Caco-2 (cell line): Measurements from ENCODE around the gene CHCHD6. TPM values are rescaled to one million over a fixed set of nuclear protein-coding genes. Genes with fewer than 3 reads are reported as not detected.

Experiments used
- BruUV-seq: library from RNA; stranded (reverse); fragments of 400-500 nt; replicated peaks from 2 replicates; lab custom pipeline; 2021; lab: Mats Ljungman, UMichigan
- CTCF ChIA-PET: fragments of 300-600 bp; sonication (Branson Sonifier 250); formaldehyde crosslinking; loops from one replicate; lab custom pipeline; 2022; ENCODE audit warnings: antibody characterized with exemption; lab: Charles Lee
- POLR2A ChIA-PET: fragments of 300-600 bp; sonication (Branson Sonifier 250); formaldehyde crosslinking; loops from one replicate; lab custom pipeline; 2022; ENCODE audit warnings: antibody characterized with exemption; lab: Charles Lee
- DNase-seq, 2 experiments: peaks; one replicate each; pipeline versions ENCODE4 v3.0.0 to v3.0.0-alpha.2; 2020 to 2022
- H3K27me3 ChIP-seq: replicated peaks from 2 replicates; pipeline ENCODE4 v1.6.0; 2011; ENCODE audit warnings: low read length; ENCODE audit not compliant: control insufficient read depth, insufficient read depth
- H3K36me3 ChIP-seq: 2 replicates; pipeline ENCODE4 v1.5.1; 2011; ENCODE audit warnings: low read length; ENCODE audit not compliant: control insufficient read depth, insufficient read depth
- H3K4me1 ChIP-seq: fragments of 250-450 bp; sonication (Bioruptor Pico); 2 replicates; pipeline ENCODE4 v1.5.1; 2020; ENCODE audit warnings: mild to moderate bottlenecking
- H3K4me3 ChIP-seq: 2 replicates; pipeline ENCODE4 v1.5.1; 2011; ENCODE audit warnings: low read depth, mild to moderate bottlenecking, control low read depth, low read length
- H3K9me3 ChIP-seq: fragments of 250-450 bp; sonication (Bioruptor Pico); 2 replicates; pipeline ENCODE4 v1.5.1; 2020; ENCODE audit warnings: mild to moderate bottlenecking, moderate library complexity
- H3K27ac Mint-ChIP-seq: one replicate; pipeline ENCODE4 v1.8.0; 2022; ENCODE audit warnings: mixed read lengths; ENCODE audit not compliant: unreplicated experiment
- H3K27me3 Mint-ChIP-seq: one replicate; pipeline ENCODE4 v1.8.0; 2022; ENCODE audit warnings: mixed read lengths; ENCODE audit not compliant: insufficient read depth, unreplicated experiment
- H3K36me3 Mint-ChIP-seq: one replicate; pipeline ENCODE4 v1.8.0; 2022; ENCODE audit warnings: mild to moderate bottlenecking, mixed read lengths; ENCODE audit not compliant: insufficient read depth, unreplicated experiment
- H3K4me1 Mint-ChIP-seq: one replicate; pipeline ENCODE4 v1.8.0; 2022; ENCODE audit warnings: low read depth, mixed read lengths; ENCODE audit not compliant: unreplicated experiment
- H3K4me3 Mint-ChIP-seq: one replicate; pipeline ENCODE4 v1.8.0; 2022; ENCODE audit warnings: mild to moderate bottlenecking, moderate library complexity, mixed read lengths; ENCODE audit not compliant: unreplicated experiment
- H3K9me3 Mint-ChIP-seq: one replicate; pipeline ENCODE4 v1.8.0; 2022; ENCODE audit warnings: mixed read lengths; ENCODE audit not compliant: unreplicated experiment
- intact Hi-C: fragments of 100-400 bp; cut with micrococcal nuclease; formaldehyde crosslinking; loops from one replicate; pipeline ENCODE4 v1.10.0; 2022; ENCODE audit not compliant: unreplicated experiment
- total RNA-seq: library from RNA; stranded (reverse); gene quantifications from 2 replicates; pipeline ENCODE4 v1.2.3, GENCODE V29; 2022
- TF ChIP-seq, protein P1 (sequence below), 2 experiments: fragments of 200-600 bp in 1 of 2; IDR thresholded peaks; 1 replicate in 1 of 2; 2 replicates in 1 of 2; pipeline versions ENCODE4 v1.5.1 to v1.8.0; 2011 to 2022; ENCODE audit warnings: antibody characterized with exemption in 1 of 2, control low read depth in 1 of 2, inconsistent platforms in 1 of 2, low read depth in 1 of 2, low read length in 1 of 2, mild to moderate bottlenecking in 1 of 2, moderate library complexity in 1 of 2; ENCODE audit not compliant: insufficient read depth in 1 of 2, severe bottlenecking in 1 of 2, unreplicated experiment in 1 of 2

The CHCHD6 gene
- total RNA-seq, 1 experiment from 2014 or later, result 49.5 TPM

GRCh38 chr3:126818400-126819095 lies 114.5 kb downstream of the CHCHD6 start:
- 0 out of 2 replicates have a peak, but pooled peaks cover 6% of the 10 kb centered on the region for H3K4me1 ChIP-seq
- Mint-ChIP-seq H3K4me1 (peaks cover 11% of the 10 kb centered on the region), H3K4me3 (no peak overlapping the region), H3K36me3 (peaks cover 6% of the 10 kb centered on the region), H3K9me3 (no peaks in the 10 kb centered on the region), H3K27ac (peak overlapping the region; percentile 6), H3K27me3 (no peaks in the 10 kb centered on the region)
- ChIA-PET POLR2A (no interaction called here), CTCF (no interaction called here)
- H3K36me3 ChIP-seq, result no peaks in the 10 kb centered on the region
- intact Hi-C loops, result no loop called here
- BruUV-seq, result no TSS peak
- no peaks in the 10 kb centered on the region for H3K27me3 ChIP-seq
- no peaks in the 10 kb centered on the region for H3K9me3 ChIP-seq
- no peak for DNase-seq
- TF ChIP-seq, protein P1, sequence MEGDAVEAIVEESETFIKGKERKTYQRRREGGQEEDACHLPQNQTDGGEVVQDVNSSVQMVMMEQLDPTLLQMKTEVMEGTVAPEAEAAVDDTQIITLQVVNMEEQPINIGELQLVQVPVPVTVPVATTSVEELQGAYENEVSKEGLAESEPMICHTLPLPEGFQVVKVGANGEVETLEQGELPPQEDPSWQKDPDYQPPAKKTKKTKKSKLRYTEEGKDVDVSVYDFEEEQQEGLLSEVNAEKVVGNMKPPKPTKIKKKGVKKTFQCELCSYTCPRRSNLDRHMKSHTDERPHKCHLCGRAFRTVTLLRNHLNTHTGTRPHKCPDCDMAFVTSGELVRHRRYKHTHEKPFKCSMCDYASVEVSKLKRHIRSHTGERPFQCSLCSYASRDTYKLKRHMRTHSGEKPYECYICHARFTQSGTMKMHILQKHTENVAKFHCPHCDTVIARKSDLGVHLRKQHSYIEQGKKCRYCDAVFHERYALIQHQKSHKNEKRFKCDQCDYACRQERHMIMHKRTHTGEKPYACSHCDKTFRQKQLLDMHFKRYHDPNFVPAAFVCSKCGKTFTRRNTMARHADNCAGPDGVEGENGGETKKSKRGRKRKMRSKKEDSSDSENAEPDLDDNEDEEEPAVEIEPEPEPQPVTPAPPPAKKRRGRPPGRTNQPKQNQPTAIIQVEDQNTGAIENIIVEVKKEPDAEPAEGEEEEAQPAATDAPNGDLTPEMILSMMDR (IDR thresholded peaks at IDR 0.05; ENCODE audit: insufficient read depth in 1 of 2, low read depth in 1 of 2, low read length in 1 of 2, severe bottlenecking in 1 of 2, unreplicated experiment in 1 of 2), result no peak
- no peak overlapping the region for H3K4me3 ChIP-seq

DNA sequence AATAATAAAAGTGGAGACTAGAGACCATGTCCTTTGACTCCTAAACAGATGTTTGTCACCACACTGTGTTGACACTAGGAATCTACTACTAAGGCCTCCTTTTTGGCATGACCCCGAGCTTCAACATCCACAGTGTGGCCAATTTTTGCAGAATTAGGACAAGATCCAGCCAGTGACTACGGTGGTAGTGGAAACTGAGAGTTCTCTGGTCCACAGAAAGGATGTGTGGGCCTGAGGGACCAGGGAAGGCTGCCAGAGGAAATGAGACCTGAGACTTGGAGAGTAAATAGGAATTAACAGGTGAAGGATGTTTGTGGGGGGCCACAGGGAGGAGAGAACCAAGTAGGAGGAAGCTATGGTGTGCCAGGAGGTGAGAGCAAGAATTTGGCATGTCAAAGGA lies 122.7 kb downstream of the CHCHD6 start:
- Histone ChIP-seq H3K36me3 (no peaks in the 10 kb centered on the region), H3K4me3 (no peak overlapping the region), H3K4me1 (no peaks in the 10 kb centered on the region), H3K27me3 (no peaks in the 10 kb centered on the region), H3K9me3 (no peaks in the 10 kb centered on the region)
- CTCF ChIA-PET, result no interaction called here
- no TSS peak for BruUV-seq
- no peaks in the 10 kb centered on the region for H3K9me3 Mint-ChIP-seq
- H3K27ac Mint-ChIP-seq, result no peak overlapping the region
- POLR2A ChIA-PET, result no interaction called here
- intact Hi-C loops, result no loop called here
- no peak for DNase-seq
- no peaks in the 10 kb centered on the region for H3K36me3 Mint-ChIP-seq
- no peaks in the 10 kb centered on the region for H3K4me1 Mint-ChIP-seq
- H3K4me3 Mint-ChIP-seq, result no peak overlapping the region
- no peaks in the 10 kb centered on the region for H3K27me3 Mint-ChIP-seq
- TF ChIP-seq, protein P1 (IDR thresholded peaks at IDR 0.05; ENCODE audit: insufficient read depth in 1 of 2, low read depth in 1 of 2, low read length in 1 of 2, severe bottlenecking in 1 of 2, unreplicated experiment in 1 of 2), result no peak

DNA sequence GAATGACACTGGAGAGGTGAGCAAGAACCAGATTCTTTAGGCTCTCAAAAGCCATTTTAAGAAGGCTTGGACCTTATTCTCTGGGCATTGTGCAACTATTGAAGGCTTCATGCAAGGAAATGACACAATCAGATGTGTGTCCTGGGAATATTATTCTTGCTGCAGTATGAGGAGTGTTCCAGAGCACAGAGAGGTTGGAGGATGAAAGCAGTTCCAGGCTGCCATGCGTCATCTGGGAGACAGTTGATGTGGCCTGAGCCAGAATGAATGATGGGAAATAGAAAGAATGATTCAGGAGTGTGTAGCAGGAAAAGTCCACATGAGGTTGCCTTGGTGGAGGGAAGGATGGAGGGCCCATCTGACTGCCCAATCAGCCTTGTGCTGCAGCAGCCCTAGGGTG lies 123.1 kb downstream of the CHCHD6 start:
- no peaks in the 10 kb centered on the region for H3K27me3 ChIP-seq
- H3K9me3 Mint-ChIP-seq, result no peaks in the 10 kb centered on the region
- H3K4me1 ChIP-seq, result no peaks in the 10 kb centered on the region
- CTCF ChIA-PET, result no interaction called here
- no peaks in the 10 kb centered on the region for H3K4me1 Mint-ChIP-seq
- no peaks in the 10 kb centered on the region for H3K36me3 ChIP-seq
- BruUV-seq, result no TSS peak
- TF ChIP-seq, protein P1 (IDR thresholded peaks at IDR 0.05; ENCODE audit: insufficient read depth in 1 of 2, low read depth in 1 of 2, low read length in 1 of 2, severe bottlenecking in 1 of 2, unreplicated experiment in 1 of 2), result no peak
- no peak overlapping the region for H3K4me3 ChIP-seq
- H3K36me3 Mint-ChIP-seq, result no peaks in the 10 kb centered on the region
- H3K27me3 Mint-ChIP-seq, result no peaks in the 10 kb centered on the region
- no peaks in the 10 kb centered on the region for H3K9me3 ChIP-seq
- intact Hi-C loops, result no loop called here
- no peak overlapping the region for H3K4me3 Mint-ChIP-seq
- H3K27ac Mint-ChIP-seq, result no peak overlapping the region
- DNase-seq, result no peak
- POLR2A ChIA-PET, result no interaction called here
